GM21390 (cell line): Measurements from ENCODE around the gene MORC2.

Experiments
- ATAC-seq: cut with Tn5 transposase; IDR thresholded peaks from one replicate; pipeline ENCODE4 v1.9.1; 2021; ENCODE audit not compliant: unreplicated experiment

The MORC2 gene

GRCh38 chr22:30889996-30890480, 78.5 kb downstream of the MORC2 start:
- no peak for ATAC-seq

- ATAC-seq, result no peak
Observed at GRCh38 chr22:30889268-30889995, 79.1 kb downstream of the MORC2 start.

DNA sequence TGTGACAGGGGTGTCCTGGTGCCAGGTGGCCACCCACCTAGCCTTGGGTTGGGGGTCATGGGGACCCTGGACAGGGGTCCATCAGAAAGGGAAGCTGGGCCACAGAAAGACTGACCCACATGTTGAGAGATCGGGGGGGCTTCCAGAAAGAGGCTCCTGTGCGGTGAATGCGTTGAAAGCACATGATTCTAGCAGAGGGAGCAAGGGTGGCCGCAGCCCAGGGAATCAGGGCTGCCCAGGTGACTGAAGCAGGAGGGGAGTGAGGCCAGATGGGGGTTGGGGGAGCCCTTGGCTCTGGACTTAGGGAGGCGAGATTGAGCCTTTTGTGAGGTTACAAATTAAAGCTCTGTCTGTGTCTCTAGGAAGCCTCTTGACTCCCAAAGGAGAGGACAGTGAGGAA, 80.7 kb downstream of the MORC2 start:
- ATAC-seq, result no peak

- ATAC-seq, result no peak
Observed at GRCh38 chr22:30887453-30887852, 81.1 kb downstream of the MORC2 start.

DNA sequence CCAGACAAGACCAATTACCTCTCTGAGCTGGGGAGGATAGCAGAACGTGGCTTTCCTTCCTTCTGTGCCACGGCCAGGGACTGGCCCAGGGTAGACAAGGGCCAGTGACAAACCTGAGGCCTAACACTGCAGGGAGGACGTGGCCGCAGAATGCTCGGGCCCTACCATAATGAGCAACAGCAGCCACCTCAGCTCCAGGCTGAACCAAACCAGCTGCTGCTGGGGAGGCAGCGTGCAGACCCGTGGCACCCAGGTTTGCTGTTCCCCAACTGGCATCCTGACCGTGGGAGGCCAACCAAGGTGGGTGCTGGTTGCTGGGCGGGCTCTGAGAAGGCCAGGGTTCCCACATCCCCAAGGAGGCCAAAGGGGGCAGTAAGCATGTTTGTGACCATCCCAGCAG, 83.0 kb downstream of the MORC2 start:
- no peak for ATAC-seq

- ATAC-seq, result no peak
Observed at GRCh38 chr22:30885001-30885366, 83.6 kb downstream of the MORC2 start.

- ATAC-seq, result no peak
Observed at GRCh38 chr22:30884211-30885000, 84.2 kb downstream of the MORC2 start.

- ATAC-seq, result no peak
Observed at GRCh38 chr22:30883586-30884145, 84.9 kb downstream of the MORC2 start.

DNA sequence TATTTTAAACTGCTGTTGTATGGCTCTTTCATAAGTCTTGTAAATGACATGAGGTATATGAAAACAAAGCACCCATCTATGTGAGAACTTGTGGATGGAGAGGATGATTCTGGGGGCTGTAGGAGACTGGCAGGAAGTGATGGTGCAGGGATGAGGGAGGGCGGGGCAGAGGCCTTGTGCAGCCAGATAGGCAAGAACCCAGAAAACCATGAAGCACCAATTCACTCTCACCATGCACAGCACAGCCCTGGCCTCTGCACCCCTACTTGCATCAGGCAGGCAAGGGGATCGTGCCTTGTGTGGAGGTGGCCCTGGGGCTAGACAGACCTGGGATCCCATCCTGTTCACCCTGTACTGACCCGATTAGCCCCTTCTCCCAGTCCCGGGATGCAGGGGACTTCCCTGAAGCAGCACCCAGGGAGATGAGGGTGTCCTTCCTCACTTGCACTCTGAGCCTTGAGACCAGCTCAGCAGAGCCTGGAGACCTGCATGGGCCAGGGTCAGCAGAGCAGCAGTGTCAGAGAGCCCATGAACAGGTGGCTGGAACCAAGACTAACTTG, 85.5 kb downstream of the MORC2 start:
- no peak for ATAC-seq

GRCh38 chr22:30882184-30882717, 86.3 kb downstream of the MORC2 start:
- ATAC-seq, result no peak

DNA sequence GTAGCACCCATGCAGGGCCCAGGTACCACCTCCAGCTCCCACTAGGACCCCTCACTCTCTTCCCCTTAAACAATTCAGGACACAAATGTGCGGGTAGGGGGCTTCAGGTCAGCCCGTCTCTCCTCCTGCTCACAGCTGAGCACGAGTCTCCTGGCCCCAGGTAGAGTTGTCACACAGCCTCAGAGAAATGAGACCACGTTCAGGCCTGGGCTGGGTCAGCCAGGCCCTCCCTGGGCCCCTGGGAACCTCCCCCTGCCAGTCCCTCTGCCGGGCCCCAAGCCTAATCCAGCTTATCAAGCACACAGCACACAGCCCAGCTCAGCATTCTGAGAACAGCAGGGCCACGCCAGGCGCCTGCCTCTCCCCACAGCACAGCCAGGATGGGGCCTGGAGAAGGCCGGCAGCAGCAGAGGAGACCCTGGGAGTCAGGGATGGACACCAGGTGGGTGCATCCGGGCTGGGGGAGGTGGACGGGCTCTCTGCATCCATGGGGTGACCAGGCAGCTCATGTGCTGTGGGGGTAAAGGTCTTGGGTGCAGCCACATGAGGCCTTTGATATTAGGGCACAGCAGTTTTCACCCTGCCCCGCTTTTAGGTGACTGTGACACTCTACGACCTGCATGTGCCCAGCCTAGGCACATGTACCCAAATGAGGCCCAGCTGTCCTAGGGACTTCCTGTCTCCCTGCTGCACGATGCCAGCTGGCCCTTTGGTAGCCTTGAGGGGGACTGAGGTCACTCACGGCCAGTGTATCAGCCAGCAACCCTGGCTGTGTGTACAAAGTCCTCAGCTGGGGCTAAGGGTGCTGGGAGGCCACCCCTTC, 87.0 kb downstream of the MORC2 start:
- ATAC-seq, result no peak

DNA sequence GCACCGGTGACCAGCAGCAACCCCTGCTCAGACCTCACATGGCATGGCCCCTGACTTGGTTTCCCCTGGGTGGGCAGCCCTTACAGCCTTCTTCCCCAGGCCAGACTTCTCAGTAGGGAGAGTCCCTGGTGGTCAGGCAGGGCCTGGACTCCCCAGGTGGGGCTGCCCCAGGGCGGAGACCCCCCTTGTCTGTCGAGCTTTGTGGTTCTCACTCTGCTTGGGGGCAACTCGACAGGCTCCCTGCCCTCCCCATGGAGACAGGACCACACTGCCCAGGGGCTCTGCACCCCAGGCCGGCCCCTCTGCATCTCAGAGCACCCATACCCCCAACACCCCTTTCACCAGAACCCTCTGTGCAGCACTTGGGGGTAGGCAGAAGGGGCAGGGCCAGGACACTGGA, 87.7 kb downstream of the MORC2 start:
- ATAC-seq, result no peak

DNA sequence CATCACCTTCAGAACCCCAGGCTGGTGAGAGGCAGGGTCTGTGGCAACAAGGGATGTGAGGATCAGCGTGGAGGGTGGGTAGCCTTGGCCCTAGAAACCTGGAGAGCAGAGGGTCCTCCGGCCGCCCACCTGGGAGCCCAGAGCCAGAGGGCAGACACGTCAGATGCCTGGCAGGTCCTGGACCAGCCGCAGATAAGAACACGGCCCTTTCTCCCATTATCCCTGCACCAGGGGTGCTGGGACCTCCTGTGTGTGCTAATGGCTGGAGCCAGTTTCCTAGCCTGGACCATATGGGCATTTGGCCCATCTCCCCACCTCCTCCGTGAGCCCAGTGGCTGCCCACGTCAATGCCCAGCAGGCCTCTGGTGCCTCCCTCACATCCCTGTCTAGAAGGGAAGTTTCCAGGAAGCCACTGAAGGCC, 88.4 kb downstream of the MORC2 start:
- ATAC-seq, result no peak

DNA sequence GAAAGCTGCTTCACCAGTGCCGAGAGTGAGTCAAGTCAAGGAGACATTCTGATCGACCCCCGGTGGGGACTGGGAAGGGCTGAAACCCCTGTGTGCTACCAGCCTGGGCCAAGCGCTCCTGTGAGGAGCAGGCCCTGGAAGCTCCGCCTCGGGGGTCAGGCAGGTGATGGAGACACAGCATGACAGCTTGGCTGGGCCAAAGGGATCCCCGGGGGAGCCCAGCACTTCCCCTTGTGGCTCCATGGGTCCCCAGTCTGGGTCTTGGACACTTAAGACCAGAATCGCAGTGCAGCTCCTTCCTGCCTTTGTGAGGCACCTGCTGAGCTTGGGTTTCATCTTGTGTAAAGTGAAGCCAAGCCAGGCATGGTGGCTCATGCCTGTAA, 89.2 kb downstream of the MORC2 start:
- no peak for ATAC-seq

DNA sequence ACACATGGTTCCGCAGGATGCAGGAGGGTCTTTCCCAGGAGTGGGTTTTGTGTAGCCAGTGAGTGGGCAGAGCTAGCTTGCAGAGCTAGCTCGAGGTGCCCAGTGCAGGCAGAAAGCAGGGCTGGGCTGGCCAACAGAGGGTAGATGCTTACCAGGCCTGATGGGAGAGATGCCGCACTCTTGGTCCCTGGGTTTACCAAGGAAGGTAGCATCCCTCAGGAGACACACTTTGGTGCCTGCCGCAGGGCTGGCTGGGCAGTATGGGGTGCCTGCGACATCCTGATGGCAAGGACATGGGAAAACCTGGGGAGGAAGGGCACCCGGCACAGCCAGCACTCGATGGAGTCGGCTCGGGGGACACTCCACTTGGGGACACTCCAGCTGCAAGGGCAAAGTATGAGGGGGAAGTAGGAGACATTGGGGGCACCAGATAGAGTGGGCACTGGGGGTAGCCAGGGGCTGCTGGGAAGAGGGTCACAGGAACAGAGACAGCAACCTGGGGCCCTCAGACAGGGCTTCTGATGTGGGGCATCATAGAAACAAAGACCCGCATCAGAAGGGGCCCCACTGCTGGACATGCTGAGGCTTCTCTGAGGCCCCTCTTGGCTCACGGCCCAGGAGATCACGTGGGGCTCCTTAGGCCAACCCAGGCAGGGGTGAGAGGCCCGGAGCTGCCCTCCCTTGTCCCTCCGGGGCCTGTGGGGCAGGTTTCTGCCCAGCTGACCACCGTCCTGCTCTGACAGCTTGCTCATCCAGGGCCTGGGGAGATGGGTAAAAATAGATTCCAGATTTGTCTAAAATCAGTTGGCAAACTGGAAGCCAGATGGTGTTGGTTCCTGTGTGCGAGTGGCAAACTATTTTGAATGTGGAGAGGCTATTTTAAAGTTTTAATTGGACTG, 89.8 kb downstream of the MORC2 start:
- no peak for ATAC-seq

DNA sequence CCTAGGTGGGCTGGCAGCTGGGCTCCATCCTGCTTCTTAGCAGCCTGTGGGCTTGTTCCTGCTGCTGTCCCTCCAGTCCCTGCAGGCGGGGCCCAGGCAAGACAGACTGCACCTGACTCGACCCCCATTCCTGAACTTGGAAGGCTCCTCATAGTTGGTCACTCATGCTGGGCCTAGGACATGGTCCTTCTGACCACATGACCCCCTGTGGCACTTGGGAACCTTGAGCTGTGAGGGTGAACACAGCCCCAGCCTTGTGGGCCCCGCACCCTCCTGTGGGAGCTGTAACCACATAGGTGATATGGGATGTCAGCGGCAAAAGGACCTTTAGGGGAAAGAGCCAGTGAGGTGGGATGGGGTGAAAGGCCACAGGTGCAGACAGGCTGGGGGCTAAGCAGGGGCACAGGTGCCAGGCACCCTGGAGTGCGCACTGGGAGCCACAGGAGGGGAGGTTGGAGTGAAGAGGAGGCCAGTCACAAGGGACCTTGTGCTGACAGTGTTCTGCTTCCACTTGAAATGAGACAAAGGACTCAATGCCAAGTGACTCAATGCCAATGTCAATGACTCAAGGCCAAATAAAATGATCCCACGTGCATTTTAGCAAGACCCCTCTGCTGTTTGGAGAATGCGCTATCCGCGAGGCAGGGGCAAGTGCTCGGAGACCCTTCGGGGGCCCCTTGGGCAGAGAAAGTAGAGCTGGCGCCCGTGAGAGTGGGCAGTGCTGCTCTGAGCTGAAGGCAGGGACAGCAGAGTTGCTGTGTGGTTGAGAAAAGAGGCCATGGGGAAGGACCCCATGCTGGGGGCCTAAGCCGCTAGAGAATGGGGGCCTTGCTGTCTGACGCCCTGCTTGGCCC, 90.7 kb downstream of the MORC2 start:
- no peak for ATAC-seq

DNA sequence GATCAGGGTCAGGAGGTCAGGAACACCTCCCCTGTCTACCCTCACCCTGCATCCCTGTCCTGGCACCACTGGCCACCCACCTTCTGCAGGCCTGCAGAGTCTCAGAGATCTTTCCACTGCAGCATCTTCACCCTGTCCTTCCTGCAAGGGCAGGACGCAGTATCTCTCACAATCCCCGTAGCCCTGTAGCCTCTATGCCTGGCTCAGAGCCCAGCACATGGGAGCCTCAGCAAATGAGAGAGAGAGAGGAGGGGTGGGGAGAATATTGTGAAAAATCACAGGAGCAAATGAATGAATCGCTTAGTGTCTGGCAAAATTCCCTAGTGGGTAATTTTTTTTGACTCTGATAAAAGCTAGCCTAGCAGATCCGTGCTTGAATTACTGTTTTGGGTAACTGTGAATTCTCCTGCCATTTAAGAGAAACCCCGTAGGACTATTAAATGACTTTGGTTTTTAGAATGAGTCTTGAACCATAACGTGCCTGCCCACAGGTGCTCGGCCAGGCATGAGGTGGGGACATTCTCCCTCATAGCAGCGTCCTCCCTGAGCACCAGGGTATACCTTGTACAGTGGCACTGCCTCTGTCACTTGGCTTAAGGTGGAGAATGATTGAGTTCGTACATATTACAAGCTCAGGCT, 91.5 kb downstream of the MORC2 start:
- no peak for ATAC-seq

DNA sequence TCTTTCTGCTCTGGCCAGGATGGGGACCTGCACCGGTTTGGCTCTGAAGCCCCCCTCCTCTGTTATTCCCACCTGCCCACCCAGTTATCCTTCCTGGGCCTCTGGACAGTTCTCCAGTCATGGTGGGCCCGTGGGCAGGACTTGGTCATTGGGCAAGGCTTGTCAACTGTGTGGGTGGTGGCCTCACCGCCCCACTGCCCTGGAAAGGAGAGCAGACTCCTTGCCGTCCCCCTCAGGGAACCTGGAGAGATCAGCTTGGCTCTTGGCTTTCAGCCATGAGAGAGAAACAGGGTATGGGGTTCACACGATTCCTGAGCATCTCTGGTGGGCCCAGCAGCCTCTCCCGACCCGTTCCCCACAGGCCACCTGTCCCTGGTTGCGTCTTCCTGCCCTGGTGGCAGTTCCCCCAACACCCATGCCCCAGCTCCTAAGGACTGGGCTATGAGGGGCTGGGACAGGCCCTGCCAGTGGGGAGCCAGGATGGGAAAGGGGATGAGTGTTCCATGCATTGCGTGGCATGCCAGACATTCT, 92.3 kb downstream of the MORC2 start:
- no peak for ATAC-seq
